HG03378 (cell line): ENCODE data around the gene HEATR1.

Experiments
- ATAC-seq: cut with Tn5 transposase; IDR thresholded peaks from one replicate; pipeline ENCODE4 v1.9.1; 2021; ENCODE audit warnings: mild to moderate bottlenecking, moderate library complexity; ENCODE audit not compliant: unreplicated experiment

HEATR1 gene

DNA sequence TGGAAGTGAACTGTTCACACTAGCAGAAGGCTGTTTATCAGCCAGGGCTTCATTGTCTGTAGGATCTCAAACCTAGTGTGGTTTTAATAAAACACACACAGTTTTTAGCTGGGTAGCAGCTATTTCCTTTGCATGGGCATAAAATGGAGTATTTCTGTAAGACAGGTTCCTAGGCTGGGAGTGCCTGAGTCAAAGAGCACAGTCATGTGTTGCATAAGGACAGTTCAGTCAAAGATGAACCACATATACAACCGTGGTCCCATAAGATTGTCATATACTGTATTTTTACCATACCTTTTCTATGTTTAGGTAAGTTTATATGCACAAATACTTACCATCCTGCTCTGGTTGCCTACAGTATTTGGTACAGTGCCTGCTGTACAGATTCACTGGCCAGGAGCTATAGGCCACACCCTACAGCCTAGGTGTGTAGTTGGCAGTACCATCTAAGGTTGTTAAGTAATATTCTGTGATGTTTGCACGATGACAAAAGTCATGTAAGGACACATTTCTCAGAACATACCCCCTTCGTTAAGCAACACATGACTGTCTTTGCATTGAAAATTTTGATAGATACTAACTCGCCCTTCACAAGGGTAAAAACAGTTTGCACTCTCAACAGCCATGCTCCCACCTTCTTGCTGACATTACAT lies 63.4 kb downstream of the HEATR1 start:
- ATAC-seq, result no peak

GRCh38 chr1:236536540-236536939 lies 67.8 kb downstream of the HEATR1 start:
- no peak for ATAC-seq

GRCh38 chr1:236535662-236536161 lies 68.6 kb downstream of the HEATR1 start:
- ATAC-seq, result no peak

GRCh38 chr1:236535190-236535589 lies 69.1 kb downstream of the HEATR1 start:
- no peak for ATAC-seq

DNA sequence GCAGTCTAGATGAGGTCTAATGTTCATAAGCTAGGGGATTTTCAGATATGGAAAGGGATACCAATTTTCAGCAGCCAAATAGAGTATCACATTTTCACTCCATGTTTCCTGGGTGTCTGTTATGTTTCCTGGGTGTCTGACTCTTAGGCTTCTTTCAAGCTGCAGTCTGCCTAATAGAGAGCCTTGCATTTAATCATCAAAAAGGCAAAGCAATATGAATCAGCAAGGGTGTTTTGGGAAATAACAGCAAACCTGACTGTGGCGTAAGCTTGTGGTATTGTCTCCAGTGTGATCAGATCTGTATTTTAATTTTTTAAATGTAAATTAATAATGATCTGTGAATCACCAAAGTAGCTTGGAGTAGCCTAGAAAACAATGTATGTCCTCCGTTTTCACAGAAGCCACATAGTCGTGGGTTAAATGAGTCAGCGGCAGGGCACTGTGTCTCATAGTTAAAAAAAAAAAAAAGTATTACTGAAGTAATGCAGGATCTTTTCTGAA lies 70.1 kb downstream of the HEATR1 start:
- ATAC-seq, result no peak

DNA sequence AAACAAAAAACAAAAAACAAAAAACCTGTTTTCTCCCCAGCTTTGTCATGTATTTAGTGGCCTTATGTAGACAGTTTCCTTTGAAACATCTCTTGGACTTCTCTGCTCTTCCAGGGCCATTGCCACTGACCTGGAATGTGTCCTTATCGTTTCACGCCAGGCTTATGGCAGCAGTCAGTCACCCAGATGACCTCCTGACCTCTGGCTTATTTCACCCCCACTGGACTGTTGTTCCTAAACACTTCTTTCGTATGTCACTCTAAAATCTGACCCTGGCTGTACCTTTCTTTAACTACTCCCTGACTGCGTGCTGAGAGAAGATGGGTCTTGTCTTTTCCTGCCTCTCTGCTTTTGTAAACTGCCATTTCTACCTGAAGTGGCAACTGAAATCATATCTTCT lies 71.5 kb downstream of the HEATR1 start:
- ATAC-seq, result no peak

GRCh38 chr1:236530959-236531358 lies 73.4 kb downstream of the HEATR1 start:
- ATAC-seq, result no peak

DNA sequence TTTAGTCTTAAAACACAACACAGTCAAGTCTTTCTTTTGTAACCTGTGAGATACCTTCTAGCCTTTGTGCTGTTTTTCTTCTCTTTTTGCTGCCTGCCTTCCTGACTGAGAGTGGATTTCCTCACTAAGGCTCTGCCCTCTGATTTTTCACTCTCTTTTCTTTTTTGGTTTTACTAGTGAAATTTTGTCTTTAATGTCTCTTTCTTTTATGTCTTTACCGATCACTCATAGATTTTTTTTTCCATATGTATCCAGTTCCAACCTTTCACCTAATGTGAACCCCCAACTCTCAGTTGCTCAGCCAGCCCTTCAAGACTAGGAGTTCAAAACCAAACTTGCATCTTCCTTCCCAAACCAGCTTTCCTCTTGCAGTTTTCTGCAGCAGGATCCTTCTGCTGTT lies 74.0 kb downstream of the HEATR1 start:
- no peak for ATAC-seq

- ATAC-seq, result no peak
Observed at GRCh38 chr1:236526079-236526478, 78.2 kb downstream of the HEATR1 start.

DNA sequence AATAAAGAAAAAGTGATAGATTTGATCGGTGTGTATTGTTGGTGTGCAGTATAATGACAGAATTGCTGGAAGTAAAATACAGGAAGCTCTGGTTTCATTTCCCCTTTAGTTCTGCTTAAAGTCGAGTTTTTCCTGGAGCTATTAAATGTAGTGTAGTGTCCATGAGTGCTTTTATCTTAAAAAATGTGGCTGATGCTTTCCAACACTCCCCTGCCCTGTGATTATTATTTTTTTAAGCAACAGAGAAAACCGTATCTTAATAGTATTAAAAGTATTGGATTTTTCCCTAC lies 79.5 kb downstream of the HEATR1 start:
- no peak for ATAC-seq

GRCh38 chr1:236524142-236524894 lies 80.0 kb downstream of the HEATR1 start:
- ATAC-seq, result peak; percentile 97

- peak; percentile 38 for ATAC-seq
Observed at GRCh38 chr1:236523704-236524141, 80.6 kb downstream of the HEATR1 start, which contains the start of gene LGALS8. TSS of gene LGALS8 (plus strand) at chr1:236523982. CDS start at chr1:236526071, 2,089 bp downstream.

GRCh38 chr1:236522937-236523703 lies 81.2 kb downstream of the HEATR1 start:
- no peak for ATAC-seq

DNA sequence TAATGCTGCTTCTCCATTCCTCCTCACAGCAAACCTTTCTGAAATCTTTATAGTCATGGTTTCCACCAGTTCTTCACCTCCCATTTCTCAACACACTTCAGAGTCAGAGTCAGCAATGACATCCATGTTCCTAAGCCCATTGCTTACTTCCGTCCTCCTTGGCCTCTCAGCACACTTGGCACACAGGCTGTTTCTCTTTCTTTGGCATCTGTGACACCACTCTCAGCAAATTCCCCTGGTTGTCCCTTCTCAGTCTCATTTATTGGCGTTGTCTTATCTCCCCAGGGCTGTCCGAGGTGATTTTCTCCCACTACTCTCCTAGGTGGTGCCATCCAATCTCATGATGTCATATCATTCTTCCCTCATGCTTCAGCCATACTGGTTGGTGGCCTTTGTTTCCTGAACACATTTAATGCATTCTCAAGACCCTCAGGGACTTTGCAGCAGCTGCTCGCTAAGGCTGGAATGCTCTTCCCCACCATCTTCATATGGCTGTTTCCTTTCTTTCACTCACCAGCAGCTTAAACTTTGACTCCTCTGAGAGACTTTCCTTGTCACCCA lies 83.8 kb downstream of the HEATR1 start:
- ATAC-seq, result no peak

- ATAC-seq, result no peak
Observed at GRCh38 chr1:236518322-236518721, 86.0 kb downstream of the HEATR1 start.

GRCh38 chr1:236516929-236517704 lies 87.2 kb downstream of the HEATR1 start:
- no peak for ATAC-seq

GRCh38 chr1:236515443-236515958 lies 88.8 kb downstream of the HEATR1 start:
- ATAC-seq, result no peak

GRCh38 chr1:236514703-236515442 lies 89.4 kb downstream of the HEATR1 start:
- no peak for ATAC-seq

DNA sequence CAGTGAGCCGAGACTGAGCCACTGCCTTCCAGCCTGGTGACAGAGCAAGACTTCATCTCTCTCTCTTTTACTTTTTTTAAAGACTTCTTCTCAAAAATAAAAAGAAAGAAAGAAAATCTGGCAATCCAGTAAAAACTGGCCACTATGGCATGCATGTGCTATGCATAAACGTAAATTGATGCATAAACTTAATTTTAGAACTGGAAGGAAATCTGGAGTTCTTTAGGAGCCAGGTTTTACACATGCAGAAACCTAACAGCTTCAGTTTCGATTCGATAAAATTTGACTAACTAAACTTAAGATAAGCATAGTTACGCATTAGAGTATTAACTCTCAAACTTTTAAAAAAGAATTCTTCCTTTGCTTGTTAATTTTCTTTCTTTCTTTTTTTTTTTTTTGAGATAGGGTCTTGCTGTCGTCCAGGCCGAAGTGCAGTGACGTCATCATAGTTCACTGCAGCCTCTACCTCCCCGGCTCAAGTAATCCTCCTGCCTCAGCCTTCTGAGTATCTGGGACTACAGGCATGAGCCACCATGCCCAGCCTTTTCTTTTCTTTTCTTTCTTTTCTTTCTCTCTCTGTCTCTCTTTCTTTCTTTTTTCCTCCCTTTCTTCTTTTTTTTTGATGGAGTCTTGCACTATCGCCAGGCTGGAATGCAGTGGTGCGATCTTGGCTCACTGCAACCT lies 92.4 kb downstream of the HEATR1 start:
- no peak for ATAC-seq
